Measurements from ENCODE around the gene PTPRG. TPM values are rescaled to one million over a fixed set of nuclear protein-coding genes. Genes with fewer than 3 reads are reported as not detected.

PTPRG gene
- total RNA-seq, 1 experiment from 2014 or later = 32.1 TPM

DNA sequence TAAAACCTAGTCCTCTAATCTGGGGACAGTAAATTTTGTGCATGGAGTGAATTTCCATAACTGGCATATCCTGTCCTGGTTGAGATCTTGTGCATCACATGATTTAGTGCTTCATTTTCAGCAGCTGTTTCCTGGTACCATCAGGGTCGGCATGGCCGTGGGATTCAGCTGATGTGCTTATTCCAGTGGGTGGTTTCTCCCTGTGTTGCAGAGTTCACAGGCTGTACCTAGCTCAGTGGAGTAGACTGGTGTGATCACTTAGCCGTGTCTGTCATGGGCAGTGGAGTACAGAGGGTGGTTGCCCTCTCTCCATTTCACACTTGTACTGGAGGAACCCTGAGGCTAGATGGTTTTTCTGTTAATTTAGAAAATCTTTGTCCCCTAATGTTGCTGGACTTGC is 228.5 kb downstream of the PTPRG start:
- Histone ChIP-seq H3K4me3 (replicated peaks in 1 of 2; ENCODE audit: low read depth in 1 of 2, low read length in 2 of 2) (no peak overlapping the region), H3K79me2 (ENCODE audit: insufficient read depth, low read length) (no peaks in the 10 kb centered on the region; the same call in none of the 2 replicates), H3K4me1 (ENCODE audit: control insufficient read depth in 1 of 2, insufficient read depth in 2 of 2, low read length in 2 of 2) (no peaks in the 10 kb centered on the region), H3K9ac (ENCODE audit: low read length) (no peak overlapping the region), H3K27me3 (ENCODE audit: insufficient read depth, low read length) (no peaks in the 10 kb centered on the region), H3K36me3 (ENCODE audit: control insufficient read depth in 1 of 2, insufficient read depth in 2 of 2, low read length in 2 of 2) (no peaks in the 10 kb centered on the region), H4K20me1 (ENCODE audit: insufficient read depth) (no peaks in the 10 kb centered on the region), H3K9me3 (ENCODE audit: control insufficient read depth in 1 of 2, insufficient read depth in 1 of 2, low read depth in 1 of 2, low read length in 2 of 2) (no peaks in the 10 kb centered on the region), H3K4me2 (ENCODE audit: low read length) (no peak overlapping the region), H2AFZ (ENCODE audit: low read depth, low read length, poor library complexity, severe bottlenecking) (no peak overlapping the region), H3K27ac (ENCODE audit: low read depth, low read length) (no peak overlapping the region), H3K9me2 (ENCODE audit: insufficient read depth) (no peaks in the 10 kb centered on the region)
- DNase-seq (ENCODE audit: low read depth, low spot score) (no peak), ATAC-seq (no peak)
- RAD21 ChIA-PET (ENCODE audit: low non-redundant PET in 1 of 2, low total read pairs in 2 of 2, uncharacterized antibody in 2 of 2, unreplicated experiment in 2 of 2) = no interaction called here
- intact Hi-C loops (cut with micrococcal nuclease) = no loop called here
- no TSS peak for BruUV-seq (replicated peaks)
- TF ChIP-seq FOSL1 (IDR thresholded peaks at IDR 0.05; ENCODE audit: low read depth) (no peak), EZH2phosphoT487 (IDR thresholded peaks at IDR 0.05; ENCODE audit: borderline replicate concordance) (no peak), TCF7L2 (IDR thresholded peaks at IDR 0.05; ENCODE audit: borderline replicate concordance, extremely low read depth, insufficient read depth, insufficient read length) (no peak), ZNF274 (IDR thresholded peaks at IDR 0.05; ENCODE audit: low read depth, low read length) (no peak), ZFX (IDR thresholded peaks at IDR 0.05) (no peak), JUND (IDR thresholded peaks at IDR 0.05) (no peak), CBX3 (IDR thresholded peaks at IDR 0.05; ENCODE audit: low read depth) (no peak), SIN3A (IDR thresholded peaks at IDR 0.05; ENCODE audit: low read depth) (no peak), EZH2 (IDR thresholded peaks at IDR 0.05) (no peak)
- TF ChIP-seq, protein P1, sequence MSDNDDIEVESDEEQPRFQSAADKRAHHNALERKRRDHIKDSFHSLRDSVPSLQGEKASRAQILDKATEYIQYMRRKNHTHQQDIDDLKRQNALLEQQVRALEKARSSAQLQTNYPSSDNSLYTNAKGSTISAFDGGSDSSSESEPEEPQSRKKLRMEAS (IDR thresholded peaks at IDR 0.05) = no peak
- TF ChIP-seq, protein P2, sequence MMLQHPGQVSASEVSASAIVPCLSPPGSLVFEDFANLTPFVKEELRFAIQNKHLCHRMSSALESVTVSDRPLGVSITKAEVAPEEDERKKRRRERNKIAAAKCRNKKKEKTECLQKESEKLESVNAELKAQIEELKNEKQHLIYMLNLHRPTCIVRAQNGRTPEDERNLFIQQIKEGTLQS (IDR thresholded peaks at IDR 0.05) = no peak
- POLR2A ChIA-PET = no interaction called here
- CTCF ChIA-PET = no interaction called here

DNA sequence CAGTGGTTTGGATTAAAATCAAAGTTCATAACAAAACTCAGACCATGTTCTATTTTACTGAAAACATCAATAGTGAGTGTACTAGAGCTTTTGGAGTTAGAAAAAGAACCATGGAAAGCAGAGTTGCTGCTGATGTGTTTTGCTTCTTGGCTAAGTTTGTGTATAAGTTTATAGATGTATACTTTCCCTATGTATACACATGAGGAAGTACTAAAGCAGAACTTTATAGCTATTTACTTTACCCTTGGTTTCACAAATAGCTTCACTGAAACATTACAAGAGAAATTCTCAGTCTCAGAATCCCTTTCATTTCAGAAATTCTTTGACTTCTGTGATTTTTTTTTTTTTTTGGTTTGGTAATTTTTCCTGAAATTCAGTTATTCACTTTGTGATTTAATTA is 229.0 kb downstream of the PTPRG start:
- POLR2A ChIA-PET = no interaction called here

More for the DNA sequence above, 229.0 kb downstream of the PTPRG start:
- H3K27me3 ChIP-seq (ENCODE audit: insufficient read depth, low read length) = no peaks in the 10 kb centered on the region
- no peak overlapping the region for H3K4me3 ChIP-seq (replicated peaks in 1 of 2; ENCODE audit: low read depth in 1 of 2, low read length in 2 of 2)
- no peak for ATAC-seq
- BruUV-seq (replicated peaks) = no TSS peak
- no peaks in the 10 kb centered on the region; the same call in none of the 2 replicates for H3K79me2 ChIP-seq (ENCODE audit: insufficient read depth, low read length)
- no peaks in the 10 kb centered on the region for H3K36me3 ChIP-seq (ENCODE audit: control insufficient read depth in 1 of 2, insufficient read depth in 2 of 2, low read length in 2 of 2)
- H3K4me1 ChIP-seq (ENCODE audit: control insufficient read depth in 1 of 2, insufficient read depth in 2 of 2, low read length in 2 of 2) = no peaks in the 10 kb centered on the region
- H3K9me3 ChIP-seq (ENCODE audit: control insufficient read depth in 1 of 2, insufficient read depth in 1 of 2, low read depth in 1 of 2, low read length in 2 of 2) = no peaks in the 10 kb centered on the region
- H3K9ac ChIP-seq (ENCODE audit: low read length) = no peak overlapping the region
- RAD21 ChIA-PET (ENCODE audit: low non-redundant PET in 1 of 2, low total read pairs in 2 of 2, uncharacterized antibody in 2 of 2, unreplicated experiment in 2 of 2) = no interaction called here
- no peak overlapping the region for H3K4me2 ChIP-seq (ENCODE audit: low read length)
- no peak overlapping the region for H3K27ac ChIP-seq (ENCODE audit: low read depth, low read length)
- CTCF ChIA-PET = no interaction called here
- DNase-seq (ENCODE audit: low read depth, low spot score) = no peak
- TF ChIP-seq RAD21 (IDR thresholded peaks at IDR 0.05; ENCODE audit: low read depth) = no peak
- TF ChIP-seq EZH2 (IDR thresholded peaks at IDR 0.05) = no peak
- no peak for TF ChIP-seq FOSL1 (IDR thresholded peaks at IDR 0.05; ENCODE audit: low read depth)
- no peak for TF ChIP-seq CBX3 (IDR thresholded peaks at IDR 0.05; ENCODE audit: low read depth)
- no peaks in the 10 kb centered on the region for H3K9me2 ChIP-seq (ENCODE audit: insufficient read depth)
- intact Hi-C loops (cut with micrococcal nuclease) = no loop called here
- no peaks in the 10 kb centered on the region for H4K20me1 ChIP-seq (ENCODE audit: insufficient read depth)
- H2AFZ ChIP-seq (ENCODE audit: low read depth, low read length, poor library complexity, severe bottlenecking) = no peak overlapping the region
